Head of caudate nucleus (tissue), 42 donors: ENCODE data around the gene RGS19.
A peak's percentile ranks its signal among the peaks of the same experiment; 100 is the strongest.

Experiments
- DNase-seq, 42 donors: peaks; one replicate each; pipeline versions ENCODE4 v3.0.0 to v3.0.0-alpha.2; 2020 to 2021; ENCODE audit warnings: mixed read lengths in 7 of 42
- intact Hi-C: fragments of 100-400 bp; cut with DNase I; formaldehyde crosslinking; loops from one replicate; pipeline ENCODE4 v1.15.0; 2022

Gene RGS19

GRCh38 chr20:64043768-64044167 lies 35.5 kb downstream of the RGS19 start:
- intact Hi-C loops = no loop called here

GRCh38 chr20:64042054-64042781 lies 37.1 kb downstream of the RGS19 start:
- DNase-seq = no peak

More at GRCh38 chr20:64043768-64044167, 35.5 kb downstream of the RGS19 start:
- DNase-seq = no peak

GRCh38 chr20:64041781-64042053 lies 37.6 kb downstream of the RGS19 start:
- intact Hi-C loops = no loop called here
- DNase-seq = no peak

More at GRCh38 chr20:64042054-64042781, 37.1 kb downstream of the RGS19 start:
- intact Hi-C loops = no loop called here

- intact Hi-C loops = no loop called here
- DNase-seq = no peak
These were observed 38.1 kb downstream of the RGS19 start for GRCh38 chr20:64041040-64041780.

- intact Hi-C loops = no loop called here
- DNase-seq = no peak
These were observed 38.9 kb downstream of the RGS19 start for GRCh38 chr20:64040231-64041039.

- intact Hi-C loops = no loop called here
- DNase-seq = no peak
These were observed 39.8 kb downstream of the RGS19 start for GRCh38 chr20:64039293-64040160.

GRCh38 chr20:64038565-64039292 lies 40.6 kb downstream of the RGS19 start:
- peak in 40 of 42 donors; percentile 19 to 79 (median 57) for DNase-seq
- intact Hi-C loops = no loop called here

GRCh38 chr20:64038224-64038564 lies 41.1 kb downstream of the RGS19 start:
- no peak for DNase-seq
- intact Hi-C loops = no loop called here

- intact Hi-C loops = no loop called here
- no peak for DNase-seq
These were observed 41.7 kb downstream of the RGS19 start for GRCh38 chr20:64037498-64038213.

- intact Hi-C loops = no loop called here
- DNase-seq = no peak
These were observed 42.2 kb downstream of the RGS19 start for GRCh38 chr20:64037199-64037497.

- DNase-seq = no peak
- intact Hi-C loops = no loop called here
These were observed 42.7 kb downstream of the RGS19 start for GRCh38 chr20:64036346-64037198.

- intact Hi-C loops = no loop called here
- no peak for DNase-seq
These were observed 43.4 kb downstream of the RGS19 start, which contains the start of gene C20orf204 for GRCh38 chr20:64035933-64036345. Gene C20orf204, plus strand, starts transcription at chr20:64036182. Its CDS starts 142 bp downstream, at chr20:64036324.

GRCh38 chr20:64035066-64035932 lies 44.0 kb downstream of the RGS19 start:
- intact Hi-C loops = no loop called here

GRCh38 chr20:64033981-64034493 lies 45.3 kb downstream of the RGS19 start:
- DNase-seq = no peak

More at GRCh38 chr20:64035066-64035932, 44.0 kb downstream of the RGS19 start:
- no peak for DNase-seq

GRCh38 chr20:64032706-64033624 lies 46.4 kb downstream of the RGS19 start:
- intact Hi-C loops = no loop called here
- no peak for DNase-seq

More at GRCh38 chr20:64033981-64034493, 45.3 kb downstream of the RGS19 start:
- intact Hi-C loops = no loop called here
